HG03521 (cell line): ENCODE results near the gene SCUBE1.

Source experiments
- ATAC-seq: cut with Tn5 transposase; IDR thresholded peaks from one replicate; pipeline ENCODE4 v1.9.1; 2021; ENCODE audit warnings: mild to moderate bottlenecking, moderate library complexity; ENCODE audit not compliant: unreplicated experiment

SCUBE1 gene

GRCh38 chr22:43148581-43148980, 194.6 kb downstream of the SCUBE1 start:
- no peak for ATAC-seq

GRCh38 chr22:43147821-43148220, 195.4 kb downstream of the SCUBE1 start:
- no peak for ATAC-seq
